ENCODE data around the gene C11orf16.

- no peak for TF ChIP-seq EZH2 (IDR thresholded peaks at IDR 0.05)
- TF ChIP-seq POLR2AphosphoS5 (IDR thresholded peaks at IDR 0.05; ENCODE audit: borderline replicate concordance, low read depth, low read length) = no peak
- TF ChIP-seq FOXP2 (optimal IDR thresholded peaks at IDR 0.05; ENCODE audit: control extremely low read depth, extremely low read length, insufficient read depth) = no peak
These were observed at the start of gene C11orf16 for GRCh38 chr11:8932564-8933180.
